ENCODE measurements around the gene FOXN3.

DNA sequence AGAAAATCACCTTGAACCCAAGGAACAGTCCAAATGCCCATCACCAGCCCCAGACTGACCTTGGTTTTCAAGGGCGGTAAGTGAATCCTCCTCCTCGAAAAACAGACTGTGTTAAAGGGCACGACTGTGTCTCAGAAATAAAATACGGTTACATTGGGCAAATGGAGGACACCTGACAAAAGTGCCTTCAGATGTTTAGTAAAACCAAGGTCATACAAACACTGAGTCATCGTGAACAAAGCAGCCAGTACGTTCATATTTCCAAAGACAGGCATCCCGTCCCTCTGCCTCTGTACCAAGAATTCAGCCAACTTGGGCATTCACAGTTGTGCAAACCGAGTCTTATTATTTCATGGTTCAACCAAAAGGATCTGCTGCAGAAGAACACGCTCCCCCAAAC lies 25.9 kb downstream of the FOXN3 start:
- TF ChIP-seq CTCF (optimal IDR thresholded peaks at IDR 0.05 in 1 of 3, IDR thresholded peaks at IDR 0.05 in 1 of 3, conservative IDR thresholded peaks at IDR 0.05 in 1 of 3; ENCODE audit: extremely low read depth in 1 of 3, insufficient read depth in 2 of 3, low read length in 3 of 3) (no peak), EZH2 (IDR thresholded peaks at IDR 0.05; ENCODE audit: low read length) (no peak)
